ENCODE data around the gene PTGS1. TPM values are rescaled to one million over a fixed set of nuclear protein-coding genes. Genes with fewer than 3 reads are reported as not detected.

Gene PTGS1
- total RNA-seq, 4 donors from 2014 or later = 16.0 to 36.8 (median 20.1) TPM

GRCh38 chr9:122444041-122444733 lies 73.4 kb downstream of the PTGS1 start:
- DNase-seq (ENCODE audit: low spot score) (no peak), ATAC-seq (ENCODE audit: low FRiP score) (no peak)
- no peak for TF ChIP-seq CTCF (IDR thresholded peaks at IDR 0.05)

Small RNA genes lying within 50 kb of the gene (small RNA-seq; reads per million reads assigned to genes)
- not detected for gene AL162424.1

Other genes with a start within 250 kb of the PTGS1 start
- 10 to 100 TPM; 22.8 to 41.7 (median 30.0) TPM for gene NDUFA8, start 211.2 kb upstream of the PTGS1 start, total RNA-seq
- not detected for gene MORN5, start 211.1 kb upstream of the PTGS1 start, total RNA-seq
- 10 to 100 TPM in 1 of 4 donors, 1 to 10 TPM in 3; 2.2 to 13.3 (median 8.8) TPM for gene LHX6, start 142.1 kb upstream of the PTGS1 start, total RNA-seq
- 10 to 100 TPM in 3 of 4 donors, 1 to 10 TPM in 1; 8.8 to 12.2 (median 10.3) TPM for gene RBM18, start 106.2 kb upstream of the PTGS1 start, total RNA-seq
- gene MRRF, start 106.1 kb upstream of the PTGS1 start, total RNA-seq = 10 to 100 TPM; 31.2 to 44.6 (median 38.1) TPM
- gene OR1J1, start 106.9 kb downstream of the PTGS1 start, total RNA-seq = not detected
- gene OR1J2, start 139.8 kb downstream of the PTGS1 start, total RNA-seq = not detected
- not detected for gene OR1J4, start 148.1 kb downstream of the PTGS1 start, total RNA-seq
- not detected for gene OR1N1, start 156.3 kb downstream of the PTGS1 start, total RNA-seq
- under 1 TPM in 1 of 4 donors, not detected in 3; 0.48 TPM for gene OR1N2, start 182.1 kb downstream of the PTGS1 start, total RNA-seq
- not detected for gene OR1L8, start 212.4 kb downstream of the PTGS1 start, total RNA-seq
- gene OR1Q1, start 243.7 kb downstream of the PTGS1 start, total RNA-seq = not detected